Measurements from ENCODE around the gene GUCA1A.

- no peak for TF ChIP-seq CTCF (IDR thresholded peaks at IDR 0.05)
- no peak for TF ChIP-seq POLR2AphosphoS5 (IDR thresholded peaks at IDR 0.05)
- no peak for TF ChIP-seq EP300 (IDR thresholded peaks at IDR 0.05)
- no peak for TF ChIP-seq POLR2A (IDR thresholded peaks at IDR 0.05; ENCODE audit: low read depth)
Measured at GRCh38 chr6:42137194-42137753, 35.9 kb upstream of the GUCA1A start.
